ENCODE results near the gene STAG1. TPM values are rescaled to one million over a fixed set of nuclear protein-coding genes. Genes with fewer than 3 reads are reported as not detected.

STAG1 gene
- polyA plus RNA-seq, 2 of the 4 experiments (the other 2 are of a cell fraction) = 12.8 to 19.2 TPM

- Histone ChIP-seq H3K4me2 (no peak overlapping the region), H3K4me1 (no peaks in the 10 kb centered on the region), H3K9me3 (no peaks in the 10 kb centered on the region), H3K27ac (no peak overlapping the region), H3K4me3 (no peak overlapping the region)
- no peak for TF ChIP-seq FOSL2 (IDR thresholded peaks at IDR 0.05)
- TF ChIP-seq FOSL2 (CRISPR knock-in tag; IDR thresholded peaks at IDR 0.05) = no peak
- no peak for TF ChIP-seq POLR2AphosphoS2 (conservative IDR thresholded peaks at IDR 0.05; ENCODE audit: low read length)
- TF ChIP-seq, protein P1, sequence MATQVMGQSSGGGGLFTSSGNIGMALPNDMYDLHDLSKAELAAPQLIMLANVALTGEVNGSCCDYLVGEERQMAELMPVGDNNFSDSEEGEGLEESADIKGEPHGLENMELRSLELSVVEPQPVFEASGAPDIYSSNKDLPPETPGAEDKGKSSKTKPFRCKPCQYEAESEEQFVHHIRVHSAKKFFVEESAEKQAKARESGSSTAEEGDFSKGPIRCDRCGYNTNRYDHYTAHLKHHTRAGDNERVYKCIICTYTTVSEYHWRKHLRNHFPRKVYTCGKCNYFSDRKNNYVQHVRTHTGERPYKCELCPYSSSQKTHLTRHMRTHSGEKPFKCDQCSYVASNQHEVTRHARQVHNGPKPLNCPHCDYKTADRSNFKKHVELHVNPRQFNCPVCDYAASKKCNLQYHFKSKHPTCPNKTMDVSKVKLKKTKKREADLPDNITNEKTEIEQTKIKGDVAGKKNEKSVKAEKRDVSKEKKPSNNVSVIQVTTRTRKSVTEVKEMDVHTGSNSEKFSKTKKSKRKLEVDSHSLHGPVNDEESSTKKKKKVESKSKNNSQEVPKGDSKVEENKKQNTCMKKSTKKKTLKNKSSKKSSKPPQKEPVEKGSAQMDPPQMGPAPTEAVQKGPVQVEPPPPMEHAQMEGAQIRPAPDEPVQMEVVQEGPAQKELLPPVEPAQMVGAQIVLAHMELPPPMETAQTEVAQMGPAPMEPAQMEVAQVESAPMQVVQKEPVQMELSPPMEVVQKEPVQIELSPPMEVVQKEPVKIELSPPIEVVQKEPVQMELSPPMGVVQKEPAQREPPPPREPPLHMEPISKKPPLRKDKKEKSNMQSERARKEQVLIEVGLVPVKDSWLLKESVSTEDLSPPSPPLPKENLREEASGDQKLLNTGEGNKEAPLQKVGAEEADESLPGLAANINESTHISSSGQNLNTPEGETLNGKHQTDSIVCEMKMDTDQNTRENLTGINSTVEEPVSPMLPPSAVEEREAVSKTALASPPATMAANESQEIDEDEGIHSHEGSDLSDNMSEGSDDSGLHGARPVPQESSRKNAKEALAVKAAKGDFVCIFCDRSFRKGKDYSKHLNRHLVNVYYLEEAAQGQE (IDR thresholded peaks at IDR 0.05) = no peak
- TF ChIP-seq CEBPB (IDR thresholded peaks at IDR 0.05) = no peak
- no peak for TF ChIP-seq FOXS1 (CRISPR knock-in tag; IDR thresholded peaks at IDR 0.05)
- no peak for TF ChIP-seq JUNB (IDR thresholded peaks at IDR 0.05)
- TF ChIP-seq HOXB5 (CRISPR knock-in tag; IDR thresholded peaks at IDR 0.05) = no peak
- TF ChIP-seq EHMT2 (IDR thresholded peaks at IDR 0.05; ENCODE audit: low read depth) = no peak
- TF ChIP-seq NPAS2 (CRISPR knock-in tag; IDR thresholded peaks at IDR 0.05; ENCODE audit: borderline replicate concordance) = no peak
- no peak for TF ChIP-seq MAZ (IDR thresholded peaks at IDR 0.05; ENCODE audit: borderline replicate concordance, low read depth, low read length)
- TF ChIP-seq HOXB13 (CRISPR knock-in tag; IDR thresholded peaks at IDR 0.05; ENCODE audit: low read depth) = no peak
- TF ChIP-seq BHLHE40 (IDR thresholded peaks at IDR 0.05; ENCODE audit: low read depth, low read length) = no peak
- TF ChIP-seq ESRRA (IDR thresholded peaks at IDR 0.05; ENCODE audit: borderline replicate concordance, low read length) = no peak
- TF ChIP-seq NR3C1 (IDR thresholded peaks at IDR 0.05) = no peak
- TF ChIP-seq HDAC2 (IDR thresholded peaks at IDR 0.05) = no peak
- FAIRE-seq (no peak), DNase-seq (ENCODE audit: low read depth in 1 of 2, low spot score in 1 of 2) (no peak), ATAC-seq (no peak)
- 80% methylated on average over 3 of the region's 3 CpGs for WGBS (ENCODE audit: missing lambda C conversion rate)
- ChIA-PET POLR2A (no interaction called here), CTCF (interaction anchor here (0.6 kb wide), 1 partner anchor 18 kb away, joined by 3 read pairs; no protein-coding TSS in a partner anchor)
Measured at GRCh38 chr3:136409549-136409948, 342.6 kb downstream of the STAG1 start.

DNA sequence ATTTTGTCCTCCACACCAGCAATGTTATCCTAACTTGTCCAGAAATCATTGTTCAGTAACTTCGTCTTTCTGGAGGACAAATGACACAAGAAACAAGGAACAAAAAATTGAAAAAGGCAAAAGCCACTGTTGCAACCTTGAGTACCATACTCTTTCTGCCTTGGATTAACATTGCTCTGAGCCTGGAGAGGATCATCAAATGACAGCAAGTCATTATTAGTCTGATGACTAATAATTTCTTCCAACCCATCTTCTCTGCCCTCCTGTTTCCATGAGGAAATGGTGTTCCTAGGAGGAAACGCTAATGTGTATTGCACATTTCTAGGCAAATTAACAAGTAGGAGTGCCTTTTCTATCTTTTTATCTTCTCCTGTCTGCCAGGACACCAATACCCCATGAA lies 348.1 kb downstream of the STAG1 start:
- DNase-seq (ENCODE audit: low read depth in 1 of 2, low spot score in 1 of 2) (no peak), ATAC-seq (no peak), FAIRE-seq (no peak)
- Histone ChIP-seq H3K4me1 (no peaks in the 10 kb centered on the region), H3K27ac (no peak overlapping the region), H3K4me2 (no peak overlapping the region), H3K9me3 (no peaks in the 10 kb centered on the region), H3K4me3 (no peak overlapping the region)
- TF ChIP-seq KDM1A (IDR thresholded peaks at IDR 0.05; ENCODE audit: low read depth) (no peak), NFE2L2 (conservative IDR thresholded peaks at IDR 0.05; ENCODE audit: low read length) (no peak), NR3C1 (IDR thresholded peaks at IDR 0.05) (no peak), PBX3 (IDR thresholded peaks at IDR 0.05) (no peak), HDAC2 (IDR thresholded peaks at IDR 0.05) (no peak), EHMT2 (IDR thresholded peaks at IDR 0.05; ENCODE audit: low read depth) (no peak), MYC (IDR thresholded peaks at IDR 0.05; ENCODE audit: borderline replicate concordance, low read length) (no peak), POLR2AphosphoS2 (conservative IDR thresholded peaks at IDR 0.05; ENCODE audit: low read length) (no peak), ZSCAN20 (CRISPR knock-in tag; IDR thresholded peaks at IDR 0.05) (no peak), MAFK (IDR thresholded peaks at IDR 0.05; ENCODE audit: partially characterized antibody) (no peak), MAX (IDR thresholded peaks at IDR 0.05) (no peak), RNF2 (IDR thresholded peaks at IDR 0.05; ENCODE audit: borderline replicate concordance, low read depth) (no peak), EP300 (IDR thresholded peaks at IDR 0.05) (no peak), TP53 (CRISPR knock-in tag; IDR thresholded peaks at IDR 0.05) (no peak), EHF (CRISPR knock-in tag; IDR thresholded peaks at IDR 0.05) (no peak), POLR2A (IDR thresholded peaks at IDR 0.05; ENCODE audit: low read length) (no peak)
- TF ChIP-seq, protein P2, sequence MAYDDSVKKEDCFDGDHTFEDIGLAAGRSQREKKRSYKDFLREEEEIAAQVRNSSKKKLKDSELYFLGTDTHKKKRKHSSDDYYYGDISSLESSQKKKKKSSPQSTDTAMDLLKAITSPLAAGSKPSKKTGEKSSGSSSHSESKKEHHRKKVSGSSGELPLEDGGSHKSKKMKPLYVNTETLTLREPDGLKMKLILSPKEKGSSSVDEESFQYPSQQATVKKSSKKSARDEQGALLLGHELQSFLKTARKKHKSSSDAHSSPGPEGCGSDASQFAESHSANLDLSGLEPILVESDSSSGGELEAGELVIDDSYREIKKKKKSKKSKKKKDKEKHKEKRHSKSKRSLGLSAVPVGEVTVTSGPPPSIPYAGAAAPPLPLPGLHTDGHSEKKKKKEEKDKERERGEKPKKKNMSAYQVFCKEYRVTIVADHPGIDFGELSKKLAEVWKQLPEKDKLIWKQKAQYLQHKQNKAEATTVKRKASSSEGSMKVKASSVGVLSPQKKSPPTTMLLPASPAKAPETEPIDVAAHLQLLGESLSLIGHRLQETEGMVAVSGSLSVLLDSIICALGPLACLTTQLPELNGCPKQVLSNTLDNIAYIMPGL (CRISPR knock-in tag; IDR thresholded peaks at IDR 0.05; ENCODE audit: borderline replicate concordance) = no peak
- TF ChIP-seq, protein P3, sequence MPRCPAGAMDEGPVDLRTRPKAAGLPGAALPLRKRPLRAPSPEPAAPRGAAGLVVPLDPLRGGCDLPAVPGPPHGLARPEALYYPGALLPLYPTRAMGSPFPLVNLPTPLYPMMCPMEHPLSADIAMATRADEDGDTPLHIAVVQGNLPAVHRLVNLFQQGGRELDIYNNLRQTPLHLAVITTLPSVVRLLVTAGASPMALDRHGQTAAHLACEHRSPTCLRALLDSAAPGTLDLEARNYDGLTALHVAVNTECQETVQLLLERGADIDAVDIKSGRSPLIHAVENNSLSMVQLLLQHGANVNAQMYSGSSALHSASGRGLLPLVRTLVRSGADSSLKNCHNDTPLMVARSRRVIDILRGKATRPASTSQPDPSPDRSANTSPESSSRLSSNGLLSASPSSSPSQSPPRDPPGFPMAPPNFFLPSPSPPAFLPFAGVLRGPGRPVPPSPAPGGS (IDR thresholded peaks at IDR 0.05) = no peak
- POLR2A ChIA-PET = no interaction called here
- CTCF ChIA-PET = interaction anchor here (2.2 to 2.8 kb wide), 2 partner anchors 13 to 348 kb away, joined by 8 to 10 read pairs; partner anchors contain the start of gene STAG1
- WGBS (ENCODE audit: missing lambda C conversion rate) = 92% methylated on average over 2 of the region's 2 CpGs
